ENCODE measurements around the gene CCDC201.
"Not testable (repeated sequence)": the region's sequence is repeated elsewhere in the genome, so short reads cannot be mapped to it uniquely, and the experiment has no call there.

Gene CCDC201

DNA sequence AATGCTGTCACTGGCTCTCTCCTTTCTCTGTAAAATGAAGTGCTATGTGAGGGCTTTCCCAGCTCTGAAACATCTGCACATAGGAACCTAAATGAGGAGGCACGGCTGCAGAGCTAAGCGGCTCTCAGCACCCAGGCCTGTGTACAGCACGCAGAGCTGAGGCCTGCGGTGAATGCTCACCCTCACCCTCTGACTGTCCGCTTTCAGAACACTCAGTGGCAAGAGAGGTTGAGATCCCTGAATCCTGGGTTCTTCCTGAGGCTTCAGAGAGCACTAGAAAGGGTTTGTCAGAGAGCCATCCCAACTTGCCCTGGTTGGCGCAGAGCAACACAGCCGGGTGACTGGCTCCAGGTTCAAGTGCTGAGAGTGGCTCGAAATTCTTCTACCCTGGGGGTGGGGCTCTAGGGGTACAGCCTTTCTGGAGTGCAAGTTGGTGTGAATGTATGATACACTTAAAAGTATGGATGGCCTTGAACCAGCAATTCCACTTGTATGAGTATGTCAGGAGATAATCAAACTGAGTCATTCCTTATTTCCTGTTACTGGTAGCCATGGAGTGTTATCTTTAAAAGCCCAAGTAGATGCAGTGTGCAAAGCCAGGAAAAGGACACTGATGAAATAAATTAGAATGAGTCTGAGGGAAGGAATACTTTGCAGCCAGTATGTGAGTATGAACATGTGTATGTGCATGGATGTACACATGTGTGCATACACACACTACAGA is 1.7 kb upstream of the CCDC201 start:
- DNase-seq (ENCODE audit: low read depth in 3 of 3) = no peak

DNA sequence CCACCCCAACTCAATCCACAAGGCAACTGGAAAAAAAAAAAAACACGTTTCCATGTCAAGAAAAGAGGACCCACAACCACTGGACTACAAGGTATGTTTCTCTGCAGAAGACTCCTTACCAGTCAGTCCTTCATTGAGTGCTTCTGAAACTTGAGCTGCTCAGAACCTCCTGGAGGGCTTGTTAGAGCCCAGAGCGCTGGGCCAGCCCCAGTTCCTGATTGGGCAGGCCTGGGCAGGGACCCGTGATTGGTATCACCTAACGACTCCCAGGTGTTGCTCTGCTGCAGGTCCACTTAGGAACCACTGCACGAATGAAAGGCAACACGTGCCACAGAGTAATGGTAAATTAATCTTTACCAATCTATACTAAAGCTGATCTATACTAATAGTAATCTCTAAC is 473 bp upstream of the CCDC201 start:
- DNase-seq (ENCODE audit: low read depth in 3 of 3) = no peak

DNA sequence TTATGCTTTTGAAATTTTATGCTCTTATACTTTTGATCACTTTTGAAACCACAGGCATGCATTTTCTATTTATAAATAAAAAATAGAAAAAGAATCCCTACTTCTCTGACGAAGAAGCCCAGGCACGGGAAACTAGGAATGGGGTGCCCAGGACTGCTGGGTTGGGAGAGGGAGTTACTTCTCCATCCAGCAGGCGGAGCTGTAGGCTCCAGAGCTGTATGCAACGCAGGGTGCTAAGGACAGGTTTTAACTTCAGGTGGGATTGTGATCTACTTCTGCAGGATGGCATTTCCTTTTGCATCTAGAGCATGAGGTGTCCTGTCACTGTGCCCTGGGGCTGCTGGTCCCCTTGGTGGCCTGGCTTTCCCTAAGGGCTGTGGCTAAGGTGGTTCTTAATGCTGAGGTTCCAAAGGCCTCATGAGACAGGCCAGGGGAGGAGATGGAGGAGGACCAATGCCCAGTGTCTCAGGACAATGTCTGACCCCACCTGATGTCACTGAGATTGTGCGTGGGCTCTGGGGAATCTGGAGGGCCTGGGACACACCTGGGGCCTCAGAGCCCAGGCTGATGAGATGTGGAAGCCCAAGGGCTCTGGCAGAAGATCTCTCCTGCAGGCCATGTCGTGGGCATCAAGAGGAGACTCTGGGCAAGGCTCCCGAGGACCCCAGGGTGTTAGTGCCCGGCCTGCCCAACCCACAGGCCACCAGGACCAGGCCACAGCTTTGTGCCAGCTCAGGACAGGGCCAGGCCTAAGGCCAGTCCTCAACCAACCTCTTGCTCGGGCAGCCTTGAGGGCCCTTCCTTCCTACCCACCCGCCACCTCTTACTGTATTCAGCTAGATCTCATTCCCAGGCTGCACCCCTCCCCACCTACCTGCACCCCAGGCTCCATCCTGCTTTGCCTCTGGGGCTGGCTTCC is 507 bp downstream of the CCDC201 start:
- no peak for DNase-seq (ENCODE audit: low read depth in 3 of 3)

DNA sequence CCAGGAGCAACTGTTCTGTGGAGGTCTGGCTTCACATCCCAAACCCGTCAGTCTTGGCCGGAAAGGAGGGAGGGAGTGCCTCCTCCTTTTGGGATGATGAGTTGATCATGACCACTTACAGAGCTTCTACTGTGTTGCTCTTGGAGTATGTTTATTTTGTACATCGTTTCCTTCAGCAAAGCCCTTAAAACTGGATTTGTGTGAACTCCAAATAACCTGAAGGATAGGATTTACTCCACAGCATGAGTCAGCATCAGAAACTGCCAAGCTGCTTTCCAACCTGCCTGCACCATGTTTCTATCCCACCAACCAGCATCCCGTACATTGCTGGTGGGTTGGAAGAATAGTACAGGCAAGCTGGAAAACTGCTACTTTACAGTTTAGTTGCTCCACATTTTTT is 3.5 kb downstream of the CCDC201 start:
- DNase-seq (ENCODE audit: low read depth in 3 of 3) = no peak

DNA sequence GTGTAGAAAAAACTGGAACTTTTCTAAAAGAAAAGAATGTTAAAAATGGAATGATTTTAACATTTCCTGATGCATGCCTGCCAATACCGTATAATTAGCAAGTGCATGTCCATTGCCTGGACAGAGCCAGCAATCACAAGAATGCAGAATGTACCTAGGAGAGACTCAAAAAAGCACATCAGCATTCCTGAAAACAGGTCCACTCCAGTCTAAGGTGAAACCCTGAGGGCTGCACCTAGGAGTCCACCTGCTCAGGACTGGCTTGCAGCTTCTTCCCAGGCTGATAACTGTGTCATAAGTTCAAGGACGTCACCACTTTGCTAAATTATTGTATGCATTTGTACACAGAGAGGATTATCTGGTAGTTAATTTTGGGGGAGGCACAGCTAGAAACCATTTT is 5.4 kb downstream of the CCDC201 start:
- no peak for DNase-seq (ENCODE audit: low read depth in 3 of 3)

DNA sequence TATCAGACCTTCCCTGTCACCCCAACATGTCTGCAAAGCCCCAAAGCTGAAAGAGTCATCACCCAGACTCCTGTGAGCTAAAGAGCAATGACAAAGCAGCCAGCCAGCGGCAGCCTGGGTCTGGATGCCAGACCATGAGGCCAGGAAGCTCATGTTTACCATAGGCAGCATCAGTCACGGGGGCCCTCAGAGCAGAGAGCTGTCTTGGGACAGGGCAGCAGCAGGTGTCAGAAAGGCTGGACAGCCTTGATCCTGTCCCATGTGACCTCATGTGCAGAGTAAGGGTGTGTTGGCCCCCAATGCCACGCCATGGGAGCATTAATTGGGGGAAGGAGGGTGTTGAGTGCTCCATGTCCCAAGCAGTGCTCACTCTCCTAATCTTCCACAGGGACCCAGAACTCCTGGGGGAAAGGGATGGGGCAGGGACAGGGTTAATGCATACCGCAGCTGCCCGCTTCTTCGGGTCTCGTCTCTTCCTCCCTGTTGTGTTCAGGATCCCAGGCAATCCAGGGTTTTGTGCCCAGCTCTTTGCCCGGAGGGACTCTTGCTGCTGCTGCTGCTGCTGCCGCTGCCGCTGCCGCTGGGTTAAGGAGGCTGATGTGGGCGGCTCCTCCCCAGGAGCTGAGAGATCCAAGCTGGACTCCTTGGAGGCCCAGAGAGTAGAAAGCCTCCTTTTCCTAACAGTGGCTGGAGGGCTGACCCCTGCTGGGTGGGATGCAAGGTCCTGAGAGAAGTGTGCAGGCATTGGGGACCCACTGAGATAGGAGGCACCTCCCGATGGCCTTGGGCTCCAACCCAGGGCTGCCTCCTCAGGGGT is 7.1 kb downstream of the CCDC201 start:
- no peak for DNase-seq (ENCODE audit: low read depth in 3 of 3)

DNA sequence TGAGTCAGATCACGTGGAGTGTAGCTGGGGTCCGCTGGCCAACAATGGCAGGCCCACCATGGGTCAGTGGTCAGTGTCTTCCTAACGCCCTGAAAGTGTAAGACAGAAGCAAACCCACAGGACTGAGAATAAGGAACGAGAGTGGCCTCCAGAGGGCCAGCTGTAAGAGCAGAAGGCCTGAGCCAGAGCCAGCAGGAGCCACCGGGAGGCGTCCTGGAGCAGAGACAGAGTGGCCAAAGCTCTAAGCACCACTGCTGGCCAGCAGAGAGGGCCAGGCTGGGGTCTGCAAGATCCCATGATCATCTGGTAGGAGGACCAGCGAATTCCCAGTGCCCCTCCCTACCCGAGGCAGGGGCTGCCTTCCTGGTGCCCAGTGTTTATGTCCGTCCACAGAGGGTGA is 9.2 kb downstream of the CCDC201 start:
- no peak for DNase-seq (ENCODE audit: low read depth in 3 of 3)

DNA sequence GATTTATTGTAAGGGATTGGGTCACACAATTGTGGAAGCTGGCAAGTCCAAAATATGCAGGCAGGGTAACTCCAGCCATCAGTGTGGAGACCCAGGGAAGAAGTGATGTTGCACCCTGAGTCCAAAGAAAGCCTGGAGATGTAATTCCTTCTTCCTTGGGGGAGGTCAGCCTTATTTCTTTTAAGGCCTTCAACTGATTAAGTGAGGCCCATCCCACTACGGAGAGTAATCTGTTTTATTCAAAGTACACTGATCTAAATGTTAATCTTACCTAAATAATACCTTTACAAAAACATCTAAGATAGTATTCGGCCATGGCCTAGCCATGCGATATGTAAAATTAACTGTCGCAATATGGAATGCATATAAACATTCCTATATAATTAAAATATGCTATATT is 16.0 kb downstream of the CCDC201 start:
- not testable (repeated sequence) for DNase-seq (ENCODE audit: low read depth in 3 of 3)

DNA sequence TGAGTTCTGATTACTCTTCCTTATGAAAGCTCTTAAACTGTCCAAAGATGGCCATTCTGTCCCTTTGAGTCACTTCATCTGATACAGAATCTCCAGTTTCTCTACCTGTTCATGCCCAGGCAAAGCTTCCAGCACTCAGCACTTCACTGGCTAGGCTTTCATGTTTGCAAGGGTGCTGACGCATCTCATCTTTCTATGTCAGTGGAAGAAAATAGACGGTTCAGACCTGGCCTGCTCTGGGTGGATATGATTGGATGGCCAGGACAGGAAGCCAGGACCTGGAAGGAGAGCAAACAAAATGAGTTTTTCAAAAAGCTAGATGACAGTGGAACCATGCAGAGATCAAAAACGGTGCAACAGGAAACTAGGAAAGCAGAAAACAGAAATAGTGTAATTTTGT is 17.2 kb downstream of the CCDC201 start:
- DNase-seq (ENCODE audit: low read depth in 3 of 3) = not testable (repeated sequence)

DNA sequence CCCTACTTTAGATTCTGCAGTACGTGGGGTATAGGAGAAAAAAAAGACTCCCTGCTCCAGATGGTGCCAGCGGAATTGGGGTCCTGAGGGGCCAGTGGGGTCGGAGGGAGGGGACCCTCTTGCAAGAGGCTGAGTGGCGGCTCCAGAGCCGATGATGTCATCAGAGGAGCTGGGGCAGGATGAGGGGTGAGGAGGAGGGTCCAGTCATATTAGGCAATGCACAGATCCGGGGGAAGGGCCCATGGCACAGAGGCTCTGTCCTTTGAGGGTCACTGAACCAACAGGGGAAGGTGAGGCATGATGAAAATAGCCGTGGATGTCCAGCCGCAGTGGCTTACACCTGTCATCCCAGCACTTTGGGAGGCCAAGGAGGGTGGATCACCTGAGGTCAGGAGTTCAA is 19.4 kb downstream of the CCDC201 start:
- DNase-seq (ENCODE audit: low read depth in 3 of 3) = not testable (repeated sequence)

DNA sequence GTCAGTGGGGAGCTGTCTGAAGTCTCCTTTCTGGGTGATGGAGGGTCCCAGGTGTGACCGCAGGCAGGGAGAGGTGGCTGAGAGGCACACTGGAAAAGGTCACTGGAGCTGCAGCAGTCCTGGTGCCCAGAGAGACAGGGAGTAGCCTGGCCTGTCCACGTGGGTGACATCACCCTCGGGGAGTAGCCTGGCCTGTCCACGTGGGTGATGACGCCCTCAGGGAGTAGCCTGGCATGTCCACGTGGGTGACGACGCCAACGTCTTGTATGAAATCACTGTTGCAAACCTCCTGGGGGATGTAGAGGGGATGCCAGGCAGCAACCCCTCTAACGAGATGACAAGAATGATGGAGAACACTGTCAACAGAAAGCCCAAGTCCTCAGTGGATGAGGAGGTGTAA is 19.9 kb downstream of the CCDC201 start:
- not testable (repeated sequence) for DNase-seq (ENCODE audit: low read depth in 3 of 3)

DNA sequence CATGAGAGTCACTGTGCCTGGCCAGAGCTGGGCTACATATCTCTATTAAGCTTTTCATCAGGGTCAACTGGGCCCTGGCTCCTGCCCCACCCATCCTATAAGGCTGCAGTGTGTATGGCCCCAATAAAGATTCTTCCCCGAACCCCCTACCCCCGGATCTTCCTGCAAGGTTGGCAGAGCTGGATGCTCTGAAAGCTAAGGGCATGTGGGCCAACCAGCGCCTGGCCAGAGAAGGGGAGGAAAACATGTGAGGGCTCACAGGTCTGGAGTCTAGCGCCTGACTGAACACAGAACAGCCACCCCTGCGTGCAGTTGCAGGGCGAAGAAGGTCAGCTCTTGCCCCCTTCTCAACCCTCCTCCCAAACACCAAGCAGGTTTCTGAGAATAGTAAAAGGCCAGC is 24.1 kb downstream of the CCDC201 start:
- not testable (repeated sequence) for DNase-seq (ENCODE audit: low read depth in 3 of 3)

DNA sequence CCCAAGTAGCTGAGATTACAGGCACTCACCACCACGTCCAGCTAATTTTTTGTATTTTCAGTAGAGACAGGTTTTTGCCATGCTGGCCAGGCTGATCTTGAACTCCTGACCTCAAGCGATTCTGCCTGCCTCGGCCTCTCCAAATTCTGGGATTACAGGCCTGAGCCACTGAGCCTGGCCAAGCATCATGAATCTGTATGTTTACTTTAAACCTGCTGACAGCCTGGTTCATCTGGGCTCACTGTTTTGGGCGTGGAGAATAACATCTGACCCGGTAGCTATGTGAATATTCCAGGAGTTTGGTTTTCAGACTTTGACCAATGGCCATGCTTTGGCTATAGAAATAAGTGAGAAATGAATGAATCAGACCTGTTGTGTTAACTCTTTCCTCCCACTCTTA is 26.3 kb downstream of the CCDC201 start:
- DNase-seq (ENCODE audit: low read depth in 3 of 3) = not testable (repeated sequence)

DNA sequence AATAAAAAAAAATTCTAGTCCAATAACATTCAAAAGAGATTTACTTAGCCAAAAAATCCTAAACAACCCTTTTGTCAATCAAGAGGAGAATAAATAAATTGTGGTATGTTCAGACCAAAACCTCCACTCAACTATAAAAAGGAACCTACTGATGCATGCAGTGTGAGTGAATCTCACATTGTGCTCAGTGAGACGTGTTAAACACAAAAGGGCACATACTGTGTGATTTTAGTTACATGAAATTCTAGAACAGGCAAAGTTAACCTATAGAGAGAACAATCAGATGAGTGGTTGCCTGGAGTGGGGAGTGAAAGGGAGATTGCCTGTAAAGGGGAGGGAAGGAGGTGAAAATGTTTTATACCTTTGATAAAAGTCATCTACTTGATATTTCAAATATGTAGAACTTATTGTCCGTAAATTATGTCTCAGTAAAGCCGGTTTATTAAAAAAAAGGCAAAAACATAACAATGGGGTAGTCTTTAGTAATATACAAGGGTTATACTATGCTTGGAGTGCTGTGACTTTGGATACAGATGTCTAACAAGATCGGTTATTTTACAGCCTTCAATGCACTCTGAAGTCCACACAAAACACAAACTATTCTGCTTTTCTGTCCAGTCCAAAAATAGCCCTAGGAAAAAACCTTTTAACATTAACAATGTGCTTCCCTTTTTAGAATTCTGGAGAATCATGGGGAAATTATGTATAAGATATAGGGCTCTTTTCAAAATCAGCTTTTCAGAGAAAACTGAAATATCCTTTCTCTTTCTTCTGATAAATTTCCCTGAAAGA is 30.8 kb downstream of the CCDC201 start:
- DNase-seq (ENCODE audit: low read depth in 3 of 3) = not testable (repeated sequence)

DNA sequence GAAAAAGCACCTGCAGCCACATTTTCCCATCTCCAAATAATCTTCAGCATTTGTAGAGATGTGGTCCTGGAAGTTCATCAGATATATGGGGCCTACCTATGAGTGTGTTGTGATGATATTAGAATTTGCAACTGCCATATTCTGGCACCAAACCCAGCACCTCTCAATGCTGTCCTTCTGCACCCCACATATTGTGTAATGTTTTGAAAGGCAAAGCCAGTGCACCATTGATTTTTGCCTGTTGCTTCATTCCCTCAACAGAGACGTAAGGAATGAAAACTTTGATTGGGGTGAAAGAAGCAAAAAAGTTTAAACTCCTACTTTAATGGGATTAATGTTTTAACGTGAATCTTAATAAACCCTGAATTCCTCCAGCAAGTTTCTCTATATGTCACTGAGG is 34.0 kb downstream of the CCDC201 start:
- not testable (repeated sequence) for DNase-seq (ENCODE audit: low read depth in 3 of 3)

DNA sequence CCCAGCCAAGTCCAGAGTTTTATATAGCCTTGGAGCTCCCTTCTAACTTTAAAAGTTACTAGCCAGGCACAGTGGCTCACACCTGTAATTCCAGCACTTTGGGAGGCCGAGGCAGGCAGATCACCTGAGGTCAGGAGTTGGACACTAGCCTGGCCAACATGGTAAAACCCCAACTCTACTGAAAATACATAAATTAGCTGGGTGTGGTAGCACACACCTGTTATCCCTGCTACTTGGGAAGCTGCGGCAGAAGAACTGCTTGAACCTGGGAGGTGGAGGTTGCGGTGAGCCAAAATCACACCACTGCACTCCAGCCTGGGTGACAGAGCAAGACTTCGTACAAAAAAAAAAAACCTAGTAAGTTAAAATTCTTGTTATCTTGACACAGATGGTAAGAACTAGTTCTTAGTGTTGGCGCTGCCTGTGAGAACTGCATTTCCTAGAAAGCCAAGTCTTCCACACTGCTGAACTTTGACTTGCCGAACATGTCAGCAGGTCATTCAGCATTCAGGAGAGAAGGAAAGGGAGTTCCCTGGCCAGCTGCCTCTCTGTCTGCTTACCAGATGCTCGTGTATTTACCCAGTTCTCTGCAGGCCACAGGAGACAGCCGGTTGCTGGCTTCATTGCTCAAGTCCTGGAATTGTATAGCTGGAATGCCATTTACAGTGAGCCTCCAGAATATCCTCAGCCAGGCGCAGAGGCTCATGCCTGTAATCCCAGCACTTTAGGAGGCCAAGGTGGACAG is 40.3 kb downstream of the CCDC201 start:
- not testable (repeated sequence) for DNase-seq (ENCODE audit: low read depth in 3 of 3)

DNA sequence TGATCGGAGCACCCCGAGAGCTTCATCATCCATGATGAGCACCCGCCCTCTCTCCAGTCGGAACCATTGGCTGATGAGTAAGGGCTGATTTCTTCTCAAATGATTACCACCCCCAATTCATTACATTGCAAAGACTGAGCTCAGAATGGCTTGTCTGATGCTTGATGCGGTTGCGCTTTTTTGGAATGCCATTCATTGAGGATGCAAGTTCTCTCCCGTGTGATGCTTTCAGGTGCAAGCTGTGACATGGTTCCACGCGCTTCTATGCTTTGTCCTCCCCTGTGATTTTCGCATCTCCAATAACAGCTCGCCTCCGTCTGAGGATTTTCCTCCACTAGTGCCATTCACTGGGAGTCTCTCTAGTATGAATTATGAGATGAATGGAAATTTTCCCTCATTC is 43.0 kb downstream of the CCDC201 start:
- not testable (repeated sequence) for DNase-seq (ENCODE audit: low read depth in 3 of 3)

DNA sequence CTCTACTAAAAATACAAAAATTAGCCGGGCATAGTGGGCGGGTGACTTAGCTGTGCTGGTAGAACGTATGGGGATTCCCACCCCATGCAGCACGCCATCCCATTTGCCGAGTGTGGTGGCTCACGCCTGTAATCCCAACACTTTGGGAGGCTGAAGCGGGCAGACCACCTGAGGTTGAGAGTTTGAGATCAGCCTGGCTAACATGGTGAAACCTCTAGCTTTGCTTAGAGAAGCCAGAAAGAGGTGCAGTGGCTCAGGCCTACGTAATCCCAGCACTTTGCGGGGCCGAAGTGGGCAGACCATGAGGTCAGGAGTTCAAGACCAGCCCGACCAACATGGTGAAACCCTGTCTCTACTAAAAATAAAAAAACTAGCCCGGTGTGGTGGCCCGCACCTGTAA is 45.2 kb downstream of the CCDC201 start:
- DNase-seq (ENCODE audit: low read depth in 3 of 3) = not testable (repeated sequence)

DNA sequence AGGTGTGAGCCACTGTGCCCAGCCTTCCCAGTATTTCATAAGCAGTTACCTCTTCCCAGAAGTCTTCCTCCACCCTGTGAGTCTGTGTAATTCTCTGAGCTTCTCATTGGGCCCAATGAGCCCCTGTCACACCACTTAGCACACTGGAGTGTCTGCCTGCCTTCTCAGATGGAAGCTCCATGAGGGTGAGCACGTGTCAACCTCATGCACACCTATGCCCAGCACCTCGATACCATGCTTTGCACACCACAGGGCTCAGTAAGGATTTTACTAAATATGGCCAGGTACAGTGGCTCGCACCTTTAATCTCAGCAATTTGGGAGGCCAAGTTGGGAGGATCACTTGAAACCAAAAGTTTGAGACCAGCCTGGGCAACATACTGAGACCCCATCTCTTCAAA is 46.3 kb downstream of the CCDC201 start:
- not testable (repeated sequence) for DNase-seq (ENCODE audit: low read depth in 3 of 3)

DNA sequence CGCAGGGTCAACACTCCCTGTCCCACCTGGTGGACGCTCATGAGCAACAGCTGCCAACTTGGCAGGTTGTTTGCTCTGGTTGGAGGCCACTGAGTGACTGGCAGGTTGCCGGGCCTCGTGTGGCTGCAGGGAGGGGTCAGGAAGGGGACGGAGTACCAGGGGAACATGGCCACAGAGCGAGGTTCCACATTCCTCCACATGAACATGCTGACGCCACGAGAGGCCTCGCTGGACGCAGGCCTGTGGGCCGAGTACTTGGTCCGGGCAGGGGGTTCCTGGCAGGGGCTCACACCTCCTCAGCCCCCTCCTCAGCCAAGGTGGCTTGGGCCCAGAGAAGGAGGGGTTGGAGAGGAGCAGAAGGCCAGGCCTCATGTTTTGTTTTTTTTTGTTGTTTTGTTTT is 54.1 kb downstream of the CCDC201 start:
- not testable (repeated sequence) for DNase-seq (ENCODE audit: low read depth in 3 of 3)

DNA sequence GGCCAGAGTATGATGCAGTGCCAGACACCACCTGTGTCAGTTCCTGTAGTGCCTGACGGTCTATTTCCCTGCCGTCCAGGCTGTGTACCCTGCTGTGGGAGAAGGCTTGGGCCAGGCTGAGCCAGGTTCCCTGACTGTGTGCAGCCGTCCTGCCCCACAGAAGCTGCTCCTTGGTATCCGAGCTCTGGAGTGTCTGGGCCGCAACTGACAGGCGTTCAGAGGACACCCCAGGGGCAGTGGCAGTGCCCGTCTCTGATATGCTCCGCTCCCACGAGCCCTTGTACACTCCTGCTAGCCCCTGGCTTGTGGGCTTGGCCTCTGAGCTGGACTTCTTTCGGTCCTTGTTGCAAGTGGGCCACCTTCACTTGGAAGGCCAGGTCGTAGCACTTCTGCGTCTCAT is 55.0 kb downstream of the CCDC201 start:
- DNase-seq (ENCODE audit: low read depth in 3 of 3) = not testable (repeated sequence)
